ENCODE measurements around the gene KCNJ2.

Gene KCNJ2

DNA sequence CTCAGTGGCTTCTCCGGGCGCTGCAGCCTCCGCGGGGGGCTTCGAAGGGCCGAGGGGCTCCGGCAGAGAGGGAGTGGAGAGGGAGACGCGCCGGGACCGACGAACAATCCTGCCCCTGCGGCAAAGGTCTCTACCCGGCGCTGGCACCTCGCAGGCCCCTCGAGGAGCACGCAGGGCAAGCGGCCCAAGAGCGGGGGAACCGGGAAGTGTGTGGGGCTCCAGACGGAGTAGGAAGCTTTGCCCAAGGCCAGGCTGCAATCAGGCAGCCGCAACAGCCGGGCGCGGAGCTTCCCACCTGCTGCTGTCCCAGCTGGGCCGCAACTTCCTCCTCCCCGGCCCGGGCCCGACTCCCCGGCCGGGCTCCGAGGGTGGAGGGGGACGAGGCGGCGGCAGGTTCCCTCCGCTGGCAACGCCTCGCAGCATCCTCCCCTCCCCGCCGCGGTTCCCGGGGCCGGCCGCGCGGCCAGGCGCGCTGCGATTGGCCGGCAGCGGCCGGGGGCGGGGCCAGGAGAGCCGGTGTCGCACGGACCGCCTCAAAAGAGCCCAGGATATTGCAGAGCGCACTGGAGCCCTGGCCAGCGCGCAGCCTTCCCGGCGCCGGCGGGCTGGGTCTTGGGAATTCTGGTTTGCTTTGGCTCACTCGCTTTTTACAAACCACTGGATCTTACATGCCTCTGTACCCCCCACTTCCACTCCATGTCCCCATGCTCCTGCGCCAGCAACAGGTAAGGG, at the start of gene KCNJ2:
TSS of gene KCNJ2 (plus strand) at position 556 of the 732 bp plus-strand sequence. CDS start 5,508 bp downstream, outside the sequence.
- H3K4me1 ChIP-seq (ENCODE audit: control insufficient read depth, insufficient read depth, low read length): peaks cover 9% of the 10 kb centered on the region
- H3K4me3 ChIP-seq (ENCODE audit: low read length): peak within 1 kb of the TSS; percentile 64
- H3K27me3 ChIP-seq (ENCODE audit: control insufficient read depth, insufficient read depth, low read length): peaks cover 37% of the 10 kb centered on the region
- H3K9ac ChIP-seq (ENCODE audit: low read length): peak within 1 kb of the TSS; percentile 79
- no peaks in the 10 kb centered on the region for H3K36me3 ChIP-seq (ENCODE audit: control insufficient read depth, insufficient read depth, low read length)
- no peaks in the 10 kb centered on the region for H3K9me3 ChIP-seq (ENCODE audit: control insufficient read depth, low read length)

DNA sequence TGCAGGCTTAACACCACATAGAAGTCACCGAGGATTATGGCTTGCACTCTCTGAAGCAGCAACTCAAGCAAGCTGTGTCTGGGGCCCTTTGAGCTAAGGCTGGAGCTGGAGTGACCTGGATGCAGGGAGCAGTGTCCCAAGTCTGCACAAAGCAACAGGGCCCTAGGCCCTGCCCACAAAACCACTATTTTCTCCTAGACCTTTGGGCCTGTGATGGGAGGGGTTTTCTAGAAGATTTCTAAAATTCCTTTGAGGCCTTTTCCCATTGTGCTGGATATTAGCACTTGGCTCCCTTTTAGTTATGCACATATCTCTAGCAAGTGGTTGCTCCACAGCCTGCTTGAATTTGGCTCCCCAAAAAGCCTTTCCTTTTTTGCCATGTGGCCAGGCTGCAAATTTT, 49.8 kb upstream of the KCNJ2 start:
- Histone ChIP-seq H3K36me3 (ENCODE audit: control insufficient read depth, insufficient read depth, low read length) (no peaks in the 10 kb centered on the region), H3K4me1 (ENCODE audit: control insufficient read depth, insufficient read depth, low read length) (peaks cover 7% of the 10 kb centered on the region), H3K27me3 (ENCODE audit: control insufficient read depth, insufficient read depth, low read length) (no peaks in the 10 kb centered on the region), H3K9me3 (ENCODE audit: control insufficient read depth, low read length) (no peaks in the 10 kb centered on the region), H3K4me3 (ENCODE audit: low read length) (no peak overlapping the region), H3K9ac (ENCODE audit: low read length) (no peak overlapping the region)

DNA sequence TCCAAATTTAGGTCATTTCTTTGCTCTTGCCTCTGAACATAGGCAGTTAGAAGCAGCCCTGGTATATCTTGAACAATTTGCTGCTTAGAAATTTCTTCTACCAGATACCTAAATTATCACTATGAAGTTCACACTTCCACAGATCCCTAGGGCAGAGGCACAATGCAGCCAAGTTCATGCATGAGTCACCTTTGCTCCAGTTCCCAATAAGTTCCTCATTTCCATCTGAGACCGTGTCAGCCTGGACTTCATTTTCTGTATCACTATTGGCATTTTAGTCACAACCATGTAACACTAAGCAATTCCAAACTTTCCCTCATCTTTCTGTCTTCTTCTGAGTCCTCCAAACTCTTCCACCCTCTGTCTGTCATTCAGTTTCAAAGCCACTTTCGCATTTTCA, 49.3 kb upstream of the KCNJ2 start:
- Histone ChIP-seq H3K9me3 (ENCODE audit: control insufficient read depth, low read length) (no peaks in the 10 kb centered on the region), H3K27me3 (ENCODE audit: control insufficient read depth, insufficient read depth, low read length) (no peaks in the 10 kb centered on the region), H3K4me3 (ENCODE audit: low read length) (no peak overlapping the region), H3K36me3 (ENCODE audit: control insufficient read depth, insufficient read depth, low read length) (no peaks in the 10 kb centered on the region), H3K4me1 (ENCODE audit: control insufficient read depth, insufficient read depth, low read length) (peaks cover 12% of the 10 kb centered on the region), H3K9ac (ENCODE audit: low read length) (no peak overlapping the region)

DNA sequence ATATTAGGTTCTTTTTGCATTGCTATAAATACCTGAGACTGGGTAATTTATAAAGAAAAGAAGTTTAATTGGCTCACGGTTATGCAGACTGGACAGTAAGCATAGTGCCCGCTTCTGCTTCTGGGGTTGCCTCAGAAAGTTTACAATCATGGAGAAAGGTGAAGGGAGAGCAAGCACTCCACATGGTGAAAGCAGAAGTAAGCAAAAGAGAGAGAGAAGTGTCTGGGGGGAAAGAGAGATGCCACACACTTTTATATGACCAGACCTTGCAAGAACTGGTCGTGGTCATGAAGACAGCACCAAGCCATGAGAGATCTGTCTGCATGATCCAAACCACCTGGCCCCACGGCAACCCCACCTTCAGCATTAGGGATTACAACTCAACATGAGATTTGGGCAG, 48.9 kb upstream of the KCNJ2 start:
- H3K4me3 ChIP-seq (ENCODE audit: low read length): no peak overlapping the region
- no peak overlapping the region for H3K9ac ChIP-seq (ENCODE audit: low read length)
- no peaks in the 10 kb centered on the region for H3K27me3 ChIP-seq (ENCODE audit: control insufficient read depth, insufficient read depth, low read length)
- no peaks in the 10 kb centered on the region for H3K36me3 ChIP-seq (ENCODE audit: control insufficient read depth, insufficient read depth, low read length)
- no peaks in the 10 kb centered on the region for H3K9me3 ChIP-seq (ENCODE audit: control insufficient read depth, low read length)
- H3K4me1 ChIP-seq (ENCODE audit: control insufficient read depth, insufficient read depth, low read length): peaks cover 16% of the 10 kb centered on the region

DNA sequence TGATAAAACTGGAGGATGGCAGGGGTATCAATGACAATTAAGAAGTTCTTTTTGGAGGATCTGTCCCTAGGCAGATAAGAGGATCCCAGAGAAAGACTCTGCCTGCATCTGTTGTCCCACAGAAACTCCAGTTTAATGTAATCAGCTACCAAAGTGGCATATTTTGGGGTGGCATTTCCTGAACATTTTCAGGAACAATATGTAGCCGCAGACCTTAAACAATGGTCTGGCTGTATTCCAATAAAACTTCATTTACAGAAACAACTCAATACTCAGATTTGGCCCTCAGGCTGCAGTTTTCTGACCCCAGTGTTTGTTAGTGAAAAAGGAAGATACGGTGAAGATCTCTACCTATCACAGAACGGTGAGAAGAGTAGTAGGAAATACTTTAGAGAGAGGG, 48.2 kb upstream of the KCNJ2 start:
- peaks cover 16% of the 10 kb centered on the region for H3K4me1 ChIP-seq (ENCODE audit: control insufficient read depth, insufficient read depth, low read length)
- no peaks in the 10 kb centered on the region for H3K36me3 ChIP-seq (ENCODE audit: control insufficient read depth, insufficient read depth, low read length)
- no peaks in the 10 kb centered on the region for H3K9me3 ChIP-seq (ENCODE audit: control insufficient read depth, low read length)
- H3K4me3 ChIP-seq (ENCODE audit: low read length): no peak overlapping the region
- no peaks in the 10 kb centered on the region for H3K27me3 ChIP-seq (ENCODE audit: control insufficient read depth, insufficient read depth, low read length)
- H3K9ac ChIP-seq (ENCODE audit: low read length): no peak overlapping the region

DNA sequence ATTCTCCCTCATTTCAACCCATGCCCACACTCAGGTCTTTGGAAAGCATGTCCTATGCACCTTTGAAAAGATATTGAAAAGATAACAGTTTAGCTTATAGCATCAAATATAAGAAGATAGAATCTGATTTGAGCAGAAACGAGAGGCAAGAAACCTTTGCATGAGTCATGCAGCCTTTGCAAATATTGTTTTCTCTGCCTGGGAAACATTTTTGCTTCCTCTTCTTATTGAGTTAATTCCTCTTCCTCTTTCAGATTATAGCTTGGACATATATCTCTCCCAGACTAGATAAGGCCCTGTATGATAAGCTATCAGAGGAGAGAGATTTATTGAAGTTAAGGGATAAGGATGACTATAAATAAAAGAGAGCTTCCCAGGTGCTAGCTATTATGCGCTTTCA, 46.1 kb upstream of the KCNJ2 start:
- Histone ChIP-seq H3K9ac (ENCODE audit: low read length) (no peak overlapping the region), H3K4me1 (ENCODE audit: control insufficient read depth, insufficient read depth, low read length) (peaks cover 16% of the 10 kb centered on the region), H3K4me3 (ENCODE audit: low read length) (no peak overlapping the region), H3K9me3 (ENCODE audit: control insufficient read depth, low read length) (no peaks in the 10 kb centered on the region), H3K27me3 (ENCODE audit: control insufficient read depth, insufficient read depth, low read length) (no peaks in the 10 kb centered on the region), H3K36me3 (ENCODE audit: control insufficient read depth, insufficient read depth, low read length) (no peaks in the 10 kb centered on the region)

DNA sequence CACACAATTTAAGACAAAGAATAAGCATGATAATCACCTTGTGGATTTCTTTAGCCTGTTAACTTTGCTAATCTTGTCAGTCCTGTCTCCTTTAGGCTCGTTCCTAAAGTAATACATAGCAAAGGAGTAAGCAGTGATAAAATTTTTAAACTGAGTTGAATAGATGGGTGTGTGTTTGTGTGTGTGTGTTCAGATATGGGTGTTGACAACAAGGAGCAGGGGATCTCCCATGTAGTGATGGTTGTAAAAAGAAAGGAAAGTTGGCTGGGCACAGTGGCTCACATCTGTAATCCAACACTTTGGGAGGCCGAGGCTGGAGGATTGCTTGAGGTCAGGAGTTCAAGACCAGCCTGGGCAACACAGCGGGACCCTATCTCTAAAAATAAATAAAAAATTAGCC, 44.6 kb upstream of the KCNJ2 start:
- no peaks in the 10 kb centered on the region for H3K27me3 ChIP-seq (ENCODE audit: control insufficient read depth, insufficient read depth, low read length)
- H3K4me3 ChIP-seq (ENCODE audit: low read length): no peak overlapping the region
- no peaks in the 10 kb centered on the region for H3K9me3 ChIP-seq (ENCODE audit: control insufficient read depth, low read length)
- peaks cover 16% of the 10 kb centered on the region for H3K4me1 ChIP-seq (ENCODE audit: control insufficient read depth, insufficient read depth, low read length)
- H3K9ac ChIP-seq (ENCODE audit: low read length): no peak overlapping the region
- no peaks in the 10 kb centered on the region for H3K36me3 ChIP-seq (ENCODE audit: control insufficient read depth, insufficient read depth, low read length)

DNA sequence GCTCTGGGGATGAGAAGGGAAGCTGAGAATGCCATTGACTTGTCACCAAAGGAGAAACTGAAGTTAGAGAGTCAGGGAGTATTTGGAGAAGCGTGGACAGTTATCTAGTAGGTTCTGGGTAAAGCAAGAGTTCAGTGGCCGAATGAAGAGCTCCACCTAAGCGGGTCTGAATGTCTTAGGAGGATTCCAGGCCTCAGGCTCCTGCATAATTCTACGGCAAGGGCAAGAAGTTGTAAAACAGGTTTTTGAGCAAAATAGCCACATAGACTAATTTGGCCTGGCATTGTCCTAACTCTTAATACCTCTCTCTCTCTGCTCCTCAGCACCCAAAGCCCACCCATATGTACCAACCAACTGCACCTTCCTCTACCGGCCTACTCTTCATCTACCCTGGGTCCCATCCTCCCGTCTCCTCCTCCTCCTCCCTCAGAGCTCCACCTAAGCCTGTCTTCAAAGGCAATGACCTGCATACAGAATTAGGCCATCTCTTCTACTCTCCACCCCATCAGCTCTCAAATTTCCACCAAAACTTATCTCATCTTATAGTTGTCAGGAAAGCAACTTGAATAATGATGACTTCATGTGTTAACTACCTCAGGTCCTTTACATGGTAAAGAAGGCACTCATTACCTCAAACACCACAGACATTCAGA, 42.0 kb upstream of the KCNJ2 start:
- H3K9me3 ChIP-seq (ENCODE audit: control insufficient read depth, low read length): no peaks in the 10 kb centered on the region
- H3K4me1 ChIP-seq (ENCODE audit: control insufficient read depth, insufficient read depth, low read length): peaks cover 16% of the 10 kb centered on the region

DNA sequence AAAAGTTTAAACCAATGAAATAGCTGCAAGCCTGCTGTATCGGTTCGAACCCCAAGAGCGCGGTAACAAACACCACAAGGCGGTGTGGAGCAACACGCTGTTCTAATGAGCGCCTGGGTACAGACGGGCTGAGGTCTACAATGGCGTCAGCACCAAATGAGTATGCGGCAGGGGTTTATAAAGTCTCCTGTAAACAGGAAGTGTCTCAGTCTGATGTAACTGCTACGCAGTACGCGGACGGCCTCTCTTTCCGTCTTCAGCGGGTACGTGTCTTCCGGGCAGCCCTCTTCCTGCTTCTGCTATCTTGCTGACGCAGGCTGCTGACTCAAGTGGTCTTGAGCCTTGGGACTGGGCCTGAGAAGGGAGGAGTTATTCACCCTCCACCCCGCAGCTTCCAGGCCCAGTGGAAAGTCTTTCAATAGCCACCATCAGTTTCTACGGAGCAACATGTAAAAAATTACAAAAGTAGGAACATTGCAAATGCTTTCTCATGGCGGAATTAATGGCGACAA, 40.5 kb upstream of the KCNJ2 start:
- Histone ChIP-seq H3K9me3 (ENCODE audit: control insufficient read depth, low read length) (no peaks in the 10 kb centered on the region), H3K9ac (ENCODE audit: low read length) (no peak overlapping the region), H3K4me1 (ENCODE audit: control insufficient read depth, insufficient read depth, low read length) (peaks cover 13% of the 10 kb centered on the region), H3K27me3 (ENCODE audit: control insufficient read depth, insufficient read depth, low read length) (no peaks in the 10 kb centered on the region), H3K36me3 (ENCODE audit: control insufficient read depth, insufficient read depth, low read length) (no peaks in the 10 kb centered on the region), H3K4me3 (ENCODE audit: low read length) (no peak overlapping the region)

More for the DNA sequence above, 42.0 kb upstream of the KCNJ2 start:
- Histone ChIP-seq H3K9ac (ENCODE audit: low read length) (no peak overlapping the region), H3K4me3 (ENCODE audit: low read length) (no peak overlapping the region), H3K36me3 (ENCODE audit: control insufficient read depth, insufficient read depth, low read length) (no peaks in the 10 kb centered on the region), H3K27me3 (ENCODE audit: control insufficient read depth, insufficient read depth, low read length) (no peaks in the 10 kb centered on the region)

DNA sequence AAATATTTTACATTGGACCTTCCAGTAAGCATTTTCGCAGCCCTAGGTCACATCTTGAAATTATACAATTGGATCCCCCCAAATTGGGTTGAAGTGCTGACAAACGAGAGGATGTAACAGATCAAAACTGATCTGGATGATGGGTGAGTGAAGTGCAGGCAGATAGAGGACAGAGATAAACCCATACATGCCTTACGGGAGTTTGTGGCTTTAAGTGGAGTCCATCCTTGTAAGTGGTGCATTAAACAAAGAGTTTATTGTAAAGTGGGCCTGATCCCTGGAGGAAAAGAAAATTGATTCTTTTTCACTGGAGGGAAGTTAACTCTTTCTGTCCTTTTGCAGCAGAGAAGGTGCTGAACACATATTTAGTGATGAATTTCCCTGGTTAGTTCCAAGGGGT, 39.0 kb upstream of the KCNJ2 start:
- H3K27me3 ChIP-seq (ENCODE audit: control insufficient read depth, insufficient read depth, low read length): no peaks in the 10 kb centered on the region
- H3K4me1 ChIP-seq (ENCODE audit: control insufficient read depth, insufficient read depth, low read length): peaks cover 4% of the 10 kb centered on the region
- H3K9ac ChIP-seq (ENCODE audit: low read length): no peak overlapping the region
- H3K4me3 ChIP-seq (ENCODE audit: low read length): no peak overlapping the region
- H3K36me3 ChIP-seq (ENCODE audit: control insufficient read depth, insufficient read depth, low read length): no peaks in the 10 kb centered on the region
- H3K9me3 ChIP-seq (ENCODE audit: control insufficient read depth, low read length): no peaks in the 10 kb centered on the region

DNA sequence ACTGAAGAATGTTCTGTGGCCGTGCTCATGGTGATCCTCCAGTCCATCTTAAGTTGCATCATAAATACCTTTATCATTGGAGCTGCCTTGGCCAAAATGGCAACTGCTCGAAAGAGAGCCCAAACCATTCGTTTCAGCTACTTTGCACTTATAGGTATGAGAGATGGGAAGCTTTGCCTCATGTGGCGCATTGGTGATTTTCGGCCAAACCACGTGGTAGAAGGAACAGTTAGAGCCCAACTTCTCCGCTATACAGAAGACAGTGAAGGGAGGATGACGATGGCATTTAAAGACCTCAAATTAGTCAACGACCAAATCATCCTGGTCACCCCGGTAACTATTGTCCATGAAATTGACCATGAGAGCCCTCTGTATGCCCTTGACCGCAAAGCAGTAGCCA, 36.8 kb upstream of the KCNJ2 start:
- Histone ChIP-seq H3K9me3 (ENCODE audit: control insufficient read depth, low read length) (no peaks in the 10 kb centered on the region), H3K4me1 (ENCODE audit: control insufficient read depth, insufficient read depth, low read length) (peaks cover 24% of the 10 kb centered on the region), H3K9ac (ENCODE audit: low read length) (no peak overlapping the region), H3K4me3 (ENCODE audit: low read length) (no peak overlapping the region), H3K36me3 (ENCODE audit: control insufficient read depth, insufficient read depth, low read length) (no peaks in the 10 kb centered on the region), H3K27me3 (ENCODE audit: control insufficient read depth, insufficient read depth, low read length) (no peaks in the 10 kb centered on the region)

DNA sequence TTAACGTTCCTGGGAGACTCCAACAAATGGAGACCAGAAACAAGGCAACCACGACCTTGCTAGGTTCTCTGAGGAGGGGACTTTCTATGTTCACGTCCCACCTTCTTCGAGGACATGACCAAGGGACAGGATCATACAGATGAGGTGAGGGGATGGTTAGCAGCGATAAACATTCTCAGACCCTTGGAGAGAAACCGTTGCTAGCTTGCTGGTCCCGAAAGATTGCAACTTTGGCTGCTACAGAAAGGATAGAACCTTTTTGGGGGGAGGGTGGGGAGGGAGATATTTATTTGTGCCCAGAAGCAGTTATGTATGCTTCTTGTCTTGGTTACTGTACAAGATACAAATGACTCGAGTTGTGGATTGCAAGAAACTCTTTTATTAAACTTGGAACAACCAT, 35.3 kb upstream of the KCNJ2 start:
- Histone ChIP-seq H3K9me3 (ENCODE audit: control insufficient read depth, low read length) (no peaks in the 10 kb centered on the region), H3K4me1 (ENCODE audit: control insufficient read depth, insufficient read depth, low read length) (peaks cover 39% of the 10 kb centered on the region), H3K4me3 (ENCODE audit: low read length) (no peak overlapping the region), H3K36me3 (ENCODE audit: control insufficient read depth, insufficient read depth, low read length) (no peaks in the 10 kb centered on the region), H3K27me3 (ENCODE audit: control insufficient read depth, insufficient read depth, low read length) (no peaks in the 10 kb centered on the region), H3K9ac (ENCODE audit: low read length) (no peak overlapping the region)
